LNCAP (cell line): ENCODE results near the gene MEGF6.
A peak's percentile ranks its signal among the peaks of the same experiment; 100 is the strongest.

Experiments used
- CTCF ChIP-seq: fragments of 450-650 bp; IDR thresholded peaks from 2 replicates; pipeline ENCODE4 v1.5.1; 2017; ENCODE audit warnings: mild to moderate bottlenecking

The MEGF6 gene

GRCh38 chr1:3569436-3569835, 41.9 kb downstream of the MEGF6 start:
- TF ChIP-seq CTCF: no peak

- no peak for TF ChIP-seq CTCF
These were observed 42.4 kb downstream of the MEGF6 start for GRCh38 chr1:3568815-3569435.

- no peak for TF ChIP-seq CTCF
These were observed 44.1 kb downstream of the MEGF6 start for GRCh38 chr1:3566951-3567804.

- no peak for TF ChIP-seq CTCF
These were observed 45.1 kb downstream of the MEGF6 start for GRCh38 chr1:3566003-3566885.

GRCh38 chr1:3564921-3565831, 46.1 kb downstream of the MEGF6 start:
- TF ChIP-seq CTCF: peak; percentile 95

GRCh38 chr1:3563610-3564009, 47.7 kb downstream of the MEGF6 start:
- TF ChIP-seq CTCF: no peak
